ENCODE measurements around the gene MPPED2.

The MPPED2 gene

GRCh38 chr11:30487200-30487898, 98.8 kb downstream of the MPPED2 start:
- no peak for DNase-seq

- DNase-seq = no peak
These were observed 100.4 kb downstream of the MPPED2 start for GRCh38 chr11:30485756-30486155.

- no peak for DNase-seq
These were observed 100.9 kb downstream of the MPPED2 start for GRCh38 chr11:30485222-30485621.

GRCh38 chr11:30483056-30483455, 103.1 kb downstream of the MPPED2 start:
- DNase-seq = no peak

- DNase-seq = no peak
These were observed 104.4 kb downstream of the MPPED2 start for GRCh38 chr11:30481796-30482195.

- DNase-seq = no peak
These were observed 104.8 kb downstream of the MPPED2 start for GRCh38 chr11:30481330-30481729.

- DNase-seq = no peak
These were observed 106.3 kb downstream of the MPPED2 start for GRCh38 chr11:30479899-30480298.

GRCh38 chr11:30478923-30479322, 107.2 kb downstream of the MPPED2 start:
- DNase-seq = peak in 2 of 56 donors; percentile 8 to 13

- DNase-seq = no peak
These were observed 109.1 kb downstream of the MPPED2 start for GRCh38 chr11:30477061-30477460.

- no peak for DNase-seq
These were observed 111.8 kb downstream of the MPPED2 start for GRCh38 chr11:30474151-30474954.

- DNase-seq = no peak
These were observed 114.9 kb downstream of the MPPED2 start for GRCh38 chr11:30471244-30471643.

- no peak for DNase-seq
These were observed 117.3 kb downstream of the MPPED2 start for GRCh38 chr11:30468881-30469280.

- no peak for DNase-seq
These were observed 119.0 kb downstream of the MPPED2 start for GRCh38 chr11:30467176-30467575.

GRCh38 chr11:30465623-30466022, 120.5 kb downstream of the MPPED2 start:
- DNase-seq = no peak

GRCh38 chr11:30465192-30465591, 121.0 kb downstream of the MPPED2 start:
- DNase-seq = no peak

GRCh38 chr11:30463266-30463665, 122.9 kb downstream of the MPPED2 start:
- DNase-seq = no peak

- DNase-seq = no peak
These were observed 123.7 kb downstream of the MPPED2 start for GRCh38 chr11:30462421-30462820.

GRCh38 chr11:30459821-30460220, 126.3 kb downstream of the MPPED2 start:
- DNase-seq = peak in 2 of 56 donors; percentile 2 to 15

- DNase-seq = no peak
These were observed 126.8 kb downstream of the MPPED2 start for GRCh38 chr11:30459306-30459705.

- no peak for DNase-seq
These were observed 127.6 kb downstream of the MPPED2 start for GRCh38 chr11:30458541-30458940.

GRCh38 chr11:30457087-30457486, 129.1 kb downstream of the MPPED2 start:
- DNase-seq = no peak

GRCh38 chr11:30455025-30455424, 131.1 kb downstream of the MPPED2 start:
- no peak for DNase-seq

GRCh38 chr11:30454541-30454940, 131.6 kb downstream of the MPPED2 start:
- DNase-seq = no peak
